Measurements from ENCODE around the gene TK2.
A peak's percentile ranks its signal among the peaks of the same experiment; 100 is the strongest.

TK2 gene

DNA sequence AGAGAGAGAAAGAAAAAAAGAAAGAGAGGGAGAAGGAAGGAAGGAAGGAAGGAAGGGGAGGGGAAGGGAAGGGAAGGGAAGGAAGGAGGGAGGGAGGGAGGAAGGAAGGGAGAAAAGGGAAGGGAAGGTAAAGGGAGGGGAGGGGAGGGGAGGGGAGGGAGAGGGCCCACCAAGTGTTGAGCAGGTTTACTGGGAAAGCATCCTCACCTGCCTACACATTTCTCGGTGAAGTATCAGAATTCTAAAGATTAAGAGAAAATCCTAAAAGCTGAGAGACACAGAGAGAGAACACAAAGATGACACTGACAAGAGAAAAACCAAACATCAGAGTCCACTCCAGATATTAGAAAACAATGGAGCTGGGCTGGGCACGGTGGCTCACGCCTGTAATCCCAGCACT, 42.3 kb upstream of the TK2 start:
- H3K4me3 ChIP-seq (ENCODE audit: low read depth, low read length) = no peak overlapping the region
- TF ChIP-seq, protein P1, sequence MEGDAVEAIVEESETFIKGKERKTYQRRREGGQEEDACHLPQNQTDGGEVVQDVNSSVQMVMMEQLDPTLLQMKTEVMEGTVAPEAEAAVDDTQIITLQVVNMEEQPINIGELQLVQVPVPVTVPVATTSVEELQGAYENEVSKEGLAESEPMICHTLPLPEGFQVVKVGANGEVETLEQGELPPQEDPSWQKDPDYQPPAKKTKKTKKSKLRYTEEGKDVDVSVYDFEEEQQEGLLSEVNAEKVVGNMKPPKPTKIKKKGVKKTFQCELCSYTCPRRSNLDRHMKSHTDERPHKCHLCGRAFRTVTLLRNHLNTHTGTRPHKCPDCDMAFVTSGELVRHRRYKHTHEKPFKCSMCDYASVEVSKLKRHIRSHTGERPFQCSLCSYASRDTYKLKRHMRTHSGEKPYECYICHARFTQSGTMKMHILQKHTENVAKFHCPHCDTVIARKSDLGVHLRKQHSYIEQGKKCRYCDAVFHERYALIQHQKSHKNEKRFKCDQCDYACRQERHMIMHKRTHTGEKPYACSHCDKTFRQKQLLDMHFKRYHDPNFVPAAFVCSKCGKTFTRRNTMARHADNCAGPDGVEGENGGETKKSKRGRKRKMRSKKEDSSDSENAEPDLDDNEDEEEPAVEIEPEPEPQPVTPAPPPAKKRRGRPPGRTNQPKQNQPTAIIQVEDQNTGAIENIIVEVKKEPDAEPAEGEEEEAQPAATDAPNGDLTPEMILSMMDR (IDR thresholded peaks at IDR 0.05; ENCODE audit: insufficient read depth, low read length, missing control alignments) = no peak
- POLR2A ChIA-PET = no interaction called here
- CTCF ChIA-PET = no interaction called here
- no peak for DNase-seq (ENCODE audit: low read depth, low spot score)

DNA sequence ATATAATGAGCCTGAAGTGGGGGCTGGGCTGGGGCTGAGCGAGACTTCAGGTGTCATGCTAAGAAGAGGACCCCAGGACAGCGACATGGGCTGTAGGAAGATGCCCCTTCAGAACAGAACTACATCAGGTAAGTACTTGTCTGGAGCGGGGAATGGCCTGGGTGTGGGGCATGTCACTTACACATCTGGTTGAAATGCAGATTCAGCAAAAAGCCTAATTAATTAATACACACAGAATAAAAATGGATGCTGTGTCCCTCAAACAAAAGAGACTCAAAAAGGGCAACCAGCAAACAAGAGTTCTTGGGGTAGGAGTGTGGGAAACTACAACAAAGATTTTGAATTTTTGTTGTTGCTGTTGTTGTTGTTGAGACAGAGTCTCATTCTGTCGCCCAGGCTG, 41.1 kb upstream of the TK2 start:
- DNase-seq (ENCODE audit: low read depth, low spot score) = no peak
- POLR2A ChIA-PET = no interaction called here
- no peak overlapping the region for H3K4me3 ChIP-seq (ENCODE audit: low read depth, low read length)
- CTCF ChIA-PET = interaction anchor here (0.5 to 2.7 kb wide), 4 partner anchors 8 to 81 kb away, joined by 3 to 10 read pairs (median 3); partner anchors contain the start of genes CMTM2 and CMTM3
- TF ChIP-seq, protein P1 (IDR thresholded peaks at IDR 0.05; ENCODE audit: insufficient read depth, low read length, missing control alignments) = no peak

DNA sequence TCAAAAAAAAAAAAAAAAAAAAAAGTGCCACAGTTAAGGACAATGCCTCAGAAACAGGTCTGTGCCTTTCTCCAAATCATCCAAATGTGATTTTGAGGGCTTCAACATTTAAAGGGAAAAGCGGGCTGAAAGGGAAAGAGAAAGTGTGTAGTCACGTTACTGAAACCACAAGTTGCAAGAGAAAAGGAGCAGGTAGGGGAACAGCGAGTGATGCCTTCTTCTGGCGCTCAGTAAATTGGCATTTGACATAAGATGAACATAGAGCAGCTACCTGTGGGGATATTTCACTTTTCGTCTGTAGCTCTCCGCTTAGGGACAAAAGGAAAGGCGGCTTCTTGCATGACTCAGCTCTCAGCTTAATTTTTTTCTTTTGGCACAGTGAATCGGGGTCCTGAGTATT, 40.4 kb upstream of the TK2 start:
- DNase-seq (ENCODE audit: low read depth, low spot score) = no peak
- TF ChIP-seq, protein P1 (IDR thresholded peaks at IDR 0.05; ENCODE audit: insufficient read depth, low read length, missing control alignments) = no peak
- CTCF ChIA-PET = interaction anchor here (0.6 to 2.7 kb wide), 3 partner anchors 9 to 13 kb away, joined by 3 to 10 read pairs (median 3); partner anchors contain the start of genes CMTM2 and CMTM3
- no peak overlapping the region for H3K4me3 ChIP-seq (ENCODE audit: low read depth, low read length)
- POLR2A ChIA-PET = no interaction called here

DNA sequence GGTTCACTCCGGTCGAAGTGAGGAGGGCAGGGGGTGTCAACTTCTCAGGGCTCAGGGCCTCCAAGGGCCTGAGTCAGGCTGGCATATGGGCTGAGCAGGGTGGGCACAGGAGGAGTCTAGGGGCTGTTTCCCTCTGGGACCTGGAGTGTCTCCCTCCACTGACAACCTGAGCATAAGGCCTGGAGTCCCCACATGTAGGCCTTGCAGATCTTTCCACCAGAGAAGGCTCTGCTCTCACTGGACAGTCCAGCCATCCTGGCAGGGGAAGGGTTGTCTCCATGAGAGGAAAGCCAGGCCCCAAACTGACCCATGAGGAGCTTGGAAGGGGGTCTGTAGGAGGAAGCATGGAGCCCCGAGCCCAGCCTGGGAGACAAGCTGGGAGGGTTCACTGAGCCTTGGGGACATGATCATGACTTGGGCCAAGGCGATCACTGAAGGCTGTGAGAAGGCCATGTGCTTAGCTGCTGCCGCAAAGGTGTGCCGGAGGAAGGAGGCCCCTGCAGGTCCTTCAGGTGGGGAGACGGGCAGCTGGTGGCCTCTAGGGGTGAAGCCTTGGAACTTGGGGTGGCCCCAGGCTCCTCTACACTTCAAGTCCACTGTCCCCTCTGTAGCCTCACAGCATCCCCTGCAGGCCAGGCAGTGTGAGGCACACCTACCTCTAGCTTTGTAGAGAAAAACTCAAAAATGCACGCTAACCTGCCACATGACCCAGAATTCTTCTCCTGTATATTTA, 39.2 kb upstream of the TK2 start:
- H3K4me3 ChIP-seq (ENCODE audit: low read depth, low read length) = no peak overlapping the region
- TF ChIP-seq, protein P1 (IDR thresholded peaks at IDR 0.05; ENCODE audit: insufficient read depth, low read length, missing control alignments) = peak; percentile 46
- DNase-seq (ENCODE audit: low read depth, low spot score) = no peak
- POLR2A ChIA-PET = no interaction called here
- CTCF ChIA-PET = interaction anchor here (0.8 to 2.7 kb wide), 4 partner anchors 15 to 183 kb away, joined by 3 to 10 read pairs (median 4); partner anchors contain the start of gene CMTM3

DNA sequence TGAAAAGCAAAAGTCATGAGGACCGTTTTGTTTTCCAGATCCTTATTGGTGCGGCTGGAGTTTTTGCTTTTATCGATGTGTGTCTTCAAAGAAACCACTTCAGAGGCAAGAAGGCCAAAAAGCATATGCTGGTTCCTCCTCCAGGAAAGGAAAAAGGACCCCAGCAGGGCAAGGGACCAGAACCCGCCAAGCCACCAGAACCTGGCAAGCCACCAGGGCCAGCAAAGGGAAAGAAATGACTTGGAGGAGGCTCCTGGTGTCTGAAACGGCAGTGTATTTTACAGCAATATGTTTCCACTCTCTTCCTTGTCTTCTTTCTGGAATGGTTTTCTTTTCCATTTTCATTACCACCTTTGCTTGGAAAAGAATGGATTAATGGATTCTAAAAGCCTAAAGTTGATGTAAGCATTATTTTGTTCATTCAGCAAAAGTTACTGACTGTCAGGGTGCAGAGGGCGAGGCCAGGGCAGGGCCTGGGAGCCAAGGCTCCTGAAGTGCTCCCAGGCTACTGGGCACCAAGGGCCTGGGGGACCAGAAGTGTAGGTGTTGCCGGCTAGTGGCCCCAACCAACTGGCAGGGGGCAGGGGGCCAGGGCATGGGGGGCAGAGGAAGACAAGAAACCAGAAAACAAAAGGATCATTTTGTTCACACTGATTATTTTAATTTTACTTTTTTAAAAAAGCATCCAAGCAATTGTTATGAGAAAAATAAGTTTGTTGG, 38.1 kb upstream of the TK2 start:
- CTCF ChIA-PET = no interaction called here

More for the DNA sequence above, 38.1 kb upstream of the TK2 start:
- H3K4me3 ChIP-seq (ENCODE audit: low read depth, low read length) = no peak overlapping the region
- TF ChIP-seq, protein P1 (IDR thresholded peaks at IDR 0.05; ENCODE audit: insufficient read depth, low read length, missing control alignments) = no peak
- DNase-seq (ENCODE audit: low read depth, low spot score) = no peak
- POLR2A ChIA-PET = no interaction called here

Measured in AG04449 (cell line).